ENCODE data around the gene PDE4B. TPM values are rescaled to one million over a fixed set of nuclear protein-coding genes. Genes with fewer than 3 reads are reported as not detected.

PDE4B gene
- total RNA-seq, 4 donors from 2014 or later = 3.7 to 16.6 (median 5.1) TPM

DNA sequence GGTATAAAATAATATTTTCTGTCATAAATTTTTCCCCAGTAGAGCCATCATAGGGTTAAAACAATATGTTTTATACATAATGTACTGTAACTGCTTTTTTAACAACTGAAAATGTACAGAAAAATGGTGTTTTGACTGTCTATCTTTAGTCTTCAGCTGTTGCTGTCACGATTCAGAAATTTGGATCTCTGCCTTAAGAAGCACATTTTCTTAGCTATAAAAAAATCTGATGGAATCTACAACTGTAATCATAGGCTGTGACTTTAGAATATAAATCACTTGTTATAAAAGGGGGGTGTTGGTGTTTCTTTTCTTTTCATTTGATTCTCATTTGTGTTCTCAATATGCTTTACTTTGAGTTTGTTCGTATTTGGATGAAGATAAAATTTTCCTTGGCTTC lies 187.5 kb downstream of the PDE4B start:
- 43% methylated on average over 2 of the region's 2 CpGs for WGBS
- Histone ChIP-seq H3K36me3 (no peaks in the 10 kb centered on the region), H3K27ac (replicated peaks in 1 of 4) (no peak overlapping the region), H3K4me3 (no peak overlapping the region), H3K27me3 (no peaks in the 10 kb centered on the region), H3K9me3 (peaks cover 0 to 11% (median 5%) of the 10 kb centered on the region in 4 donors), H3K4me1 (no peaks in the 10 kb centered on the region)
- intact Hi-C loops (cut with DNase I) = no loop called here
- TF ChIP-seq POLR2A (IDR thresholded peaks at IDR 0.05; ENCODE audit: low read depth) (no peak), EP300 (IDR thresholded peaks at IDR 0.05) (no peak), POLR2AphosphoS5 (IDR thresholded peaks at IDR 0.05) (no peak)
- TF ChIP-seq, protein P1, sequence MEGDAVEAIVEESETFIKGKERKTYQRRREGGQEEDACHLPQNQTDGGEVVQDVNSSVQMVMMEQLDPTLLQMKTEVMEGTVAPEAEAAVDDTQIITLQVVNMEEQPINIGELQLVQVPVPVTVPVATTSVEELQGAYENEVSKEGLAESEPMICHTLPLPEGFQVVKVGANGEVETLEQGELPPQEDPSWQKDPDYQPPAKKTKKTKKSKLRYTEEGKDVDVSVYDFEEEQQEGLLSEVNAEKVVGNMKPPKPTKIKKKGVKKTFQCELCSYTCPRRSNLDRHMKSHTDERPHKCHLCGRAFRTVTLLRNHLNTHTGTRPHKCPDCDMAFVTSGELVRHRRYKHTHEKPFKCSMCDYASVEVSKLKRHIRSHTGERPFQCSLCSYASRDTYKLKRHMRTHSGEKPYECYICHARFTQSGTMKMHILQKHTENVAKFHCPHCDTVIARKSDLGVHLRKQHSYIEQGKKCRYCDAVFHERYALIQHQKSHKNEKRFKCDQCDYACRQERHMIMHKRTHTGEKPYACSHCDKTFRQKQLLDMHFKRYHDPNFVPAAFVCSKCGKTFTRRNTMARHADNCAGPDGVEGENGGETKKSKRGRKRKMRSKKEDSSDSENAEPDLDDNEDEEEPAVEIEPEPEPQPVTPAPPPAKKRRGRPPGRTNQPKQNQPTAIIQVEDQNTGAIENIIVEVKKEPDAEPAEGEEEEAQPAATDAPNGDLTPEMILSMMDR (IDR thresholded peaks at IDR 0.05) = no peak
- no peak for DNase-seq (ENCODE audit: extremely low spot score)

DNA sequence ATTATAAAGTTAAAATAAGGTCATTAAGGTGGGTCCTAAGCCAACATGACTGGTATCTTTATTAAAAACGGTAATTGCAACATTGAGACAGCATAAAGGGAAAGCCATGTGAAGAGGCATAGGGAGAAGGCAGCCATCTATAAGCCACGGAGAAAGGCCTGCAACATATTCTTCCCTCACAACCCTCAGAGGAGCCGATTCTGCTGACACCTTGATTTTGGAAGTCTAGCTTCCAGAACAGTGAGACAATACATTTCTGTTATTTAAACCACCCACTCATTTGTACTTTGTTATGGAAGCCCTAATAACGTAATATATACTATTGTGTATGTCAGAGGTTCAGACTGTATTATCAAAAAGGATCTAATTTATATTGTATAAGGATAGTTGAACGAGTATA lies 190.8 kb downstream of the PDE4B start:
- DNase-seq (ENCODE audit: extremely low spot score) = no peak
- WGBS = 88% methylated on average over 5 of the region's 5 CpGs

DNA sequence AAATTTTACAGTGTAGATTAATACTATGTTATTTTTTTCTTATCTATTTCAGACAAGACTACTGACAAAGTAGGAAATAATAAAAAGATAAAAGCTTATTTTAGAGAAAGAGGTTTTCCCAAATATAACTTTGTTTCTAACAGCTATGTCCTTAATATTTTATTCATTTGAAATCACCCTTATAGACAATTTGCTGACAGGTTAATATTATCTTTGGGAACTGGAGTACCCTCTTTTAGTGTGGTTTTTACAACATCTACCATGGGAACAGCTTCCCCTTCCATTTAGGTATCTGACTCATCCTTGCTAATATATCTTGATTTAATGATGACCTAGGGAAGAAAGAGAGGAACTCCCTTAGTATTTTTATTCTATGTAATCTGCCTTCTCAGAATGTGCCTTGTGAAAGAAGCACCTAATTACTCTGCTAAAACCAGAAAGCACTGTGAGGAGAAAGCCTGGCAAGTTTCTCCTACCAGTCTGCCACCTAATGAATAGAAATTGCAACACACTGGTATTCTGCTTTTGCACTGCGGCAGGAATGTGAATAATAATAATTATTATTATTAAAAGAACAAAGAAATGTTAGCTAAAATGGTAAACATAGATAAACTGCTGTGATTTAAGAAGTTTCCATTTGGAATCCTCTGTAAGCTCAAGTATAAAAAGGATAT lies 192.8 kb downstream of the PDE4B start:
- Histone ChIP-seq H3K4me1 (no peaks in the 10 kb centered on the region), H3K27me3 (no peaks in the 10 kb centered on the region)

More for the DNA sequence above, 190.8 kb downstream of the PDE4B start:
- TF ChIP-seq, protein P1 (IDR thresholded peaks at IDR 0.05) = no peak
- TF ChIP-seq EP300 (IDR thresholded peaks at IDR 0.05) = no peak
- TF ChIP-seq POLR2A (IDR thresholded peaks at IDR 0.05; ENCODE audit: low read depth) = no peak
- no peak for TF ChIP-seq POLR2AphosphoS5 (IDR thresholded peaks at IDR 0.05)
- no peaks in the 10 kb centered on the region for H3K27me3 ChIP-seq
- H3K9me3 ChIP-seq = no peaks in the 10 kb centered on the region
- H3K36me3 ChIP-seq = no peaks in the 10 kb centered on the region
- intact Hi-C loops (cut with DNase I) = no loop called here
- H3K4me3 ChIP-seq = no peak overlapping the region
- H3K4me1 ChIP-seq = no peaks in the 10 kb centered on the region
- H3K27ac ChIP-seq (replicated peaks in 1 of 4) = no peak overlapping the region

DNA sequence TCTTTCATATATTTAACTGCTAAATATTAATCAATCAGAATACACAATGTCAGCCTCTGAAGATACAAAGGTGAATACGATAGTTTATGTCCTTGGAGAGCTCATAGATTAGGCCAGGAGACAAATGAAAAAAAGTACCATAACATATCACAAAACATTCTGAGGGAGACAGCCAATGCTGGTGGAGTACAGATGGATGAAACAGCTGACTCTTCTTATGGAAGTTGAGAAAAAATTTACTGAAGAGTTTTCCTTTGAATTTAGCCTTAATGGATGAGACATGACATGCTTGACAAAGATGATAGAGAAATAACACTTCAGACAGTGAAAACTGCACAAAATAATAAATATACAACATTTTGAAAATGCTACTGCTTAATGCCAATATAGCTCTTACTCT lies 193.5 kb downstream of the PDE4B start:
- no peaks in the 10 kb centered on the region for H3K36me3 ChIP-seq
- TF ChIP-seq EP300 (IDR thresholded peaks at IDR 0.05) = no peak
- TF ChIP-seq POLR2AphosphoS5 (IDR thresholded peaks at IDR 0.05) = no peak
- no peak for TF ChIP-seq POLR2A (IDR thresholded peaks at IDR 0.05; ENCODE audit: low read depth)
- TF ChIP-seq, protein P1 (IDR thresholded peaks at IDR 0.05) = no peak
- no peaks in the 10 kb centered on the region for H3K27me3 ChIP-seq
- WGBS = 33% methylated on average over 1 of the region's 1 CpG
- intact Hi-C loops (cut with DNase I) = no loop called here
- DNase-seq (ENCODE audit: extremely low spot score) = no peak
- H3K27ac ChIP-seq (replicated peaks in 1 of 4) = no peak overlapping the region
- H3K9me3 ChIP-seq = no peaks in the 10 kb centered on the region
- no peaks in the 10 kb centered on the region for H3K4me1 ChIP-seq
- H3K4me3 ChIP-seq = no peak overlapping the region

More for the DNA sequence above, 192.8 kb downstream of the PDE4B start:
- 49% methylated on average over 1 of the region's 1 CpG for WGBS
- Histone ChIP-seq H3K4me3 (no peak overlapping the region), H3K27ac (replicated peaks in 1 of 4) (no peak overlapping the region), H3K9me3 (no peaks in the 10 kb centered on the region), H3K36me3 (no peaks in the 10 kb centered on the region)
- TF ChIP-seq POLR2A (IDR thresholded peaks at IDR 0.05; ENCODE audit: low read depth) (no peak), POLR2AphosphoS5 (IDR thresholded peaks at IDR 0.05) (no peak), EP300 (IDR thresholded peaks at IDR 0.05) (no peak)
- TF ChIP-seq, protein P1 (IDR thresholded peaks at IDR 0.05) = no peak
- DNase-seq (ENCODE audit: extremely low spot score) = no peak
- intact Hi-C loops (cut with DNase I) = no loop called here

DNA sequence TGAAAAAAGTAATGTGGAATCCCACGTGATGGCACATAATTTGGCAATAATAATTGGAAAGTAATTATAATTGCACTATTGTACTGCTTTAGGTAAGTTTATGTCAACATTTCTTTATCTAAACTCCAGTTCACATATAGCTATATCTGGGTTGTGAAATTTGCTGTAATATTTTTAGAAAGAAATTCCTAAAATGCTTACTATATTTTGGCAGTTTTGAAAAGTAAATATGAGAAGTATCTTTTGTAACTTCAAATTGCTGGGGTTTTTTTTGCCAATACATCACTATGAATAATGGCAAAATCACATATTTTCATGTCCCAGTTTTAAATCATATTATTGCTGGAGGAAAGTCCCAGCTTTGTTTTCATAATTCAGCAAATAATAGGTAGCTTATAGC lies 197.5 kb downstream of the PDE4B start:
- Histone ChIP-seq H3K9me3 (no peaks in the 10 kb centered on the region), H3K27me3 (no peaks in the 10 kb centered on the region), H3K36me3 (no peaks in the 10 kb centered on the region), H3K27ac (replicated peaks in 1 of 4) (no peak overlapping the region), H3K4me1 (no peaks in the 10 kb centered on the region), H3K4me3 (no peak overlapping the region)
- 51% methylated on average over 1 of the region's 1 CpG for WGBS
- no peak for DNase-seq (ENCODE audit: extremely low spot score)
- intact Hi-C loops (cut with DNase I) = no loop called here
- no peak for TF ChIP-seq EP300 (IDR thresholded peaks at IDR 0.05)
- TF ChIP-seq, protein P1 (IDR thresholded peaks at IDR 0.05) = no peak
- no peak for TF ChIP-seq POLR2AphosphoS5 (IDR thresholded peaks at IDR 0.05)
- TF ChIP-seq POLR2A (IDR thresholded peaks at IDR 0.05; ENCODE audit: low read depth) = no peak

All from esophagus muscularis mucosa (tissue), 4 donors.